HG03097 (cell line): ENCODE data around the gene EOLA2.
"Not testable (repeated sequence)": the region's sequence is repeated elsewhere in the genome, so short reads cannot be mapped to it uniquely, and the experiment has no call there.

Experiments used
- ATAC-seq: cut with Tn5 transposase; IDR thresholded peaks from one replicate; pipeline ENCODE4 v1.9.1; 2021; ENCODE audit not compliant: unreplicated experiment, low FRiP score

The EOLA2 gene

DNA sequence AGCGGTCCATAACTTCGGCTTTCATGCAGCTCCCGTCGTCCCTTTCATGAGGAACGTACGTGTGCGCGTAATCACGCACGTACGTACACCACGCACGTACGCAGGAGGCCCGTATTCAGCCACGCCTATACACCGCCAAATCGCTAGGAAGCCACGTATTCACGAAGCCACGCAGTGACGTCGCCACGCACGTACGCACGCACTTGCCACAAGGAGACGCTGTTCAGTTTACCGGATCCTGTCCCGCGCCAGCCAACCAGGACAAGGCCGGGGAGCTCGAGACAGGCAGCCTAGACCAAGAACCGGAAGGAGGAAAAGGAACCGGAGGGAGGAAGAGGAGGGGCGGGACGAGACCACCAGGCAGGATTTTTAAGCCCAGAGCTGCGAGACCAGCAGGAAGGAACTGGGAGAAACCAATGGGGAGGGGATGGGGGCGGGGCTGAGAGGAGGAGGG, at the start of gene EOLA2:
TSS of gene EOLA2 (minus strand) at position 65 of the 454 bp plus-strand sequence. CDS start 4,617 bp downstream, outside the sequence.
- peak; percentile 68 for ATAC-seq

DNA sequence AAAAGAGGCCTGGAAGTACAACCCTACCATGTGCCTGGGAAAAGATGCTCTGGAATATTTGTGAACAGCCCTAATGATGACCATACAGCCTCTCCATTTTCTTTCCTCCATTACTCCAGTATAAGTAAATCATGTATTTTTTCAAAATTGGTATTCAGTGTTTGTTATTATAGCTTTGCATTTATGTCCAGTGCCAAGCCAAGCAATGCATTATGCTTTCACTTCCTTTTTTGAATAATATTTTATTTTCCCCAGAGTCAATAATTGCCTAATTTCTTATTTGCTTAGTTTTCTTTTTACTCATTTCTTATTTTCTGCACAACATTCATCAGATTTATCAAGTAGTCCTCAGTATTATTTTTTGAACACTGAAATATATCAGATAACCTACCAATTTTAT, 49.3 kb upstream of the EOLA2 start:
- ATAC-seq: peak; percentile 69

DNA sequence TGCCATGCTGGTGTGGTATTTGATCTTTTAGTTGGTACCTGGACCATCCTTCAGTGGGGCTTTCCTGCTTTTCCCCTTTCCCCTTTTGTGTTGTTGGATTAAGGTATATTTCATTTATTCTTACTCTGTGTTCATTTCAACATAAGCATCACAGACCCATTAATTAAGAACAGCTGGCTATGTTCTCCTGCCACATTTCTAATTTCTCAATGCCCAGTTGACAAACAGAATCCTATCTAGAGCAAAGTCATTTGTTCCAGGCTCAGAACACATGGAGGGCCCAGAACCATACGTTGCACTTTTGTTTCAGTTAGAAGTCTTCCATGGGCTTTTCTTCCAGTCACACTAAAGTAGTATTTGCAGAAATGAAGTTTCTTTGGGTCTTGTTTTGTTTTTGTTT, 46.1 kb upstream of the EOLA2 start:
- ATAC-seq: no peak

DNA sequence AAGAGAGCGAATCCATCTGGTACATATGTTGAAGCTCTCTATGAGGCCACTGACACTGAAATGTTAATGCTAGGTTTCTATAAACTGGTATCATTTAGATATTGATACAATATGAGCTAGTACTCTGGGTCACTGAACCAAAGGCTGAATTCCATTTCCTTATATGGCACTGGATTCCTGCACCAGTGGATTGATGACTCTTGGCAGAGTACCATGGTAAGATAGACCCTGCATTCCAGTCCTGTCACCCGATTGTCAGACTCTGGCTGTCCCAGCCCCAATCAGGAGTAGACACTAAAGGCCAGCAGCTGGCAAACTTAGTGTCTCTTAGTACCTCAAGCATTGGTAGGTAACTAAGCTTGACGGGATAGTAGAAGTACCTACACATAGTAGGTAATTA, 44.0 kb upstream of the EOLA2 start:
- no peak for ATAC-seq

DNA sequence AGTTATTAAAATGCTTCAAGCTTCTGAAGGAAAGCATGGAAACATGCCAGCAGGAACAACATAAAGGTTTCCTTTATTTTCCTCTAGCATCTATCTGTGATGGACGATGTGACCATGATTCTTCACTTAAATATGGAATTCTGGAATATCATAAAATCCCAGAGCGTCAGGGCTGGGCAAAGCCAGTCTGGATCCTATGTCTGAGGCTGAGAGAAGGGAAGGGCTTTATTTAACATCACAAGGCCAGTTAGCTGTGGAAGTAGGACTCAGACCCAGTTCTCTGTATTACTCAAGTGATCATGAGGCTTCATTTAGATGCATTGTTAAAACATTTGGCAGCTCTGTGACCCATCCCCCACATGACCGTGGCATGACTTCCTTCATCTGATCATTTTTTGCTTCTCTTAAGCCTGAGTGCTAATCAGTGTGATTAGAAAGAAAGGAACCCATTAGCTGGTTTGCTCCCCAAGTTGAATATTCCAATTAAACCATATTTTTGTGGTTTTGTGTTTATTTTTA, 40.9 kb upstream of the EOLA2 start:
- no peak for ATAC-seq

DNA sequence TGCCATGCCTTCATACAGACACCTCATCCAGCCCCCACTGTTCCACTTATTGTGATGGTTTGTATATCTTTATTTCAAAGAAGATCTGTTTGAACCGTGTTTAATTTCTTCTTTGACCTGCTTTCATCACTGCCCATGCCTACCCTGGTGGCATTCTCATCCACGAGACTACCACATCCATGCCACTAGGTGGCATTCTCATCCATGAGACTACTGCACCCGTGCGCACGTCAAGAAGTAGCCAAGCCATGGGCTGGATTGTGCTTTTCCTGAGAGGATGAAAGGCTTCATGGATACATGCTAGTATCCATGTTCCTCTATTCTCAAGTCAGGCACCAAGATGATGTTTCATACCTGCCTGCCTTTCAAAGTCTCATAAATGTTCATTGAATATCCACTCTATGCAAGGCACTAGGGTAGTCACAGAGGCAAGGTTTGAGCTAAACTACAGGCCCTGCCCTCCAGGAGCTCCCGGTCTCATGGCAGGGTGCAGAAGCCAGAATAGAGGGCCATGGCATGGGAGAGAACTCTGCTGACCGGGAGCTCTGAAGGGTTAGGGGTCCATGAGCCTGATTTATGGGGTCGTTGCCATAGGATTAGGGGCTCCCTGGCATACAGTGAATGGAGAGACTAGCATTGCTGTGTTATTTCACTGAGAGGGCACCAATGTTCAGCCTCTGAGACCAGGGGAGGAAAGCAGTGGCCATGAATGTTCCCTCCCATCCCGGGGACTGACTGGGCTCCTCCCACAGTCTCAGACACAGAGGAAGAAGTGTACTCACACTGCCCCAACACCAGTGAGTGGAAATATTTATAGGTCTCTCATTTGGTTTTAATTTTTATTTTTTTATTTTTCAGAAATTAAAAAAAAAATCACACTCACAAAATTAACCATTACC, 24.8 kb upstream of the EOLA2 start:
- peak; percentile 77 for ATAC-seq

DNA sequence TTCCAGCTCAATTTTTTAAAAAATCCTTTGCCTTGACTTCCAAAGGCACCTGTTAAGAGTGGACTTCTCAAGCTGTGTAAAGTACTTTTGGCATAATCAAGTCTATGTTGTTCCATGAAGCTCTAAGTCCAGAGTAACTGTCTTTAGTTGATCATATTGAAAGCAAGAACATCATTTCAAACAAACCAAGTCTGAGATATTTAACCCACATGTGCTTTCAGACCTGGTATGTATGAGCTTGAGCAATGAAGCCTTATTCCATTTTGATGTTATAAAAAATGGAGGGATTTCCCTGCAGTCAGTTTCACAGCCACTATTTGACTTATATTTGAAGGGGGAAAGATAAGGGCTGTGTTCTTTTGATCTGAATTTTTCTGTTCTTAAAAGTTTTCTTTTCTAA, 23.7 kb upstream of the EOLA2 start:
- ATAC-seq: no peak

DNA sequence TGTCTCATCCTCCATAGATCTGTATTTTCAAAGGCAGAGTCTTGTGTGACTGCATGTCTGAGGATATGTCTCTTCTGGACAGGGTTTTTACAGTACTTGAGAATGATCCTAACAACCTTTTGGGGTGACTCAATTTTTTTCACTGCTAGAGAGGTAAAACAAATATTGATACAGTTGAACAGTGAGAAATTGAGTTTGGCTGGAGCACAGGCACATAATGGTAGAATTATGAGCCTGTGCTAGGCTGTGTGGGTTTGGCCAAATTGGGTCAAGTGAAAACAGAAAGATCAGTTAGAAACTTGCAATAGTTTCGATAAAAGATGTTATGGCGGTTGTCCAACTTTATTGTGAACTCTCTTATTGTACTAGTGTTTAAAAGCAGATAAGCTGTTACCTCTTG, 23.3 kb upstream of the EOLA2 start:
- ATAC-seq: no peak

DNA sequence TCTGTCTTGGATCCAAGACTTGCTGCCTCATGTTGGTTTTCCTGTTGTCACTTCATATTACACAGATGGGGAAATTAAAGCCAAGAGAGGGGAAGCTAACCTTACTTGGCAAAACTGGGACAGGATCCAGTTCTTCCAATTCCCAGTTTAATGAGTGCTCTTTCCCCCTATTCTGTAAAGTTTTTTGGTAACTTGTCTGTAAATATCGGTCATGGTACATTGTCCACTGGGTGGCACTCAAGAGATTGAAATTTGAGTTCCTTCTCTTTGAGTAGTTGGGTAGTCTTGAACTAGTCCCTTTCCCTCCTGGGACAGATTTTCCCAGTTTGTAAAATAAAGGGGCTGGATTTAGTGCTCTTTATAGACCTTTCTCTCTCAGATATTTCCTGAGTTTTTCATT, 12.4 kb upstream of the EOLA2 start:
- no peak for ATAC-seq

DNA sequence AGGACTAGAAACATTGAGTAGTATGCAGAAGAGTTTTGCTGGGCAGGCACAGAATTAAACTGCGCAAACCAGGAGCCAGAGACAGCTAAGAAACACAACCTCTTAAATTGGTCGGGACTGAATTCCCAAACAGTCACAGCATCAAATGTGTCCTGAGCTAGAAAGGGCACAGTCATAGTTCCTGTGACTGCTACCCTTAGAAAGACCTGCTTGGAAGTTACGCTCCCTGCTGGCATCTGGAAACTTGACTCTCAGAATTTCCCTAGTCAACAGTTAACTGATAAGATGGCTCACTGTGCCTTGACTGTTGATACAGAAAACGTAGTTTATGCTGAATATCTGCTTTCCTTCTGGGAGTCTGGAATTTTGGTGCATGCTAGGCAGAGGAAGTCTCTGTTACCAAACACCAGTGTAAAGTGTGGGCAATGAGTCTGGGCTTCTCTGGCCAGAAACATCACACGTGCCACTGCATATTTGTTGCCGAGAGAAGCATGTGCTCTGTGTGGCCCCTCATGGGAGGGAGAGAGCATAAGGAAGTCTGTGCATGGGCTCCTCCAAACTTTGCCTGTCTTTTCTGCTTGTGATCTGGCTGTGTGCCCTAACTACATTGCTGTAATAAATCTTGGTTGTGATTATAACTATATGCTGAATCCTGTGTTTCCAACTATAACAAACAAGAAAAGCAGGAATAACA, 11.6 kb upstream of the EOLA2 start:
- ATAC-seq: no peak

DNA sequence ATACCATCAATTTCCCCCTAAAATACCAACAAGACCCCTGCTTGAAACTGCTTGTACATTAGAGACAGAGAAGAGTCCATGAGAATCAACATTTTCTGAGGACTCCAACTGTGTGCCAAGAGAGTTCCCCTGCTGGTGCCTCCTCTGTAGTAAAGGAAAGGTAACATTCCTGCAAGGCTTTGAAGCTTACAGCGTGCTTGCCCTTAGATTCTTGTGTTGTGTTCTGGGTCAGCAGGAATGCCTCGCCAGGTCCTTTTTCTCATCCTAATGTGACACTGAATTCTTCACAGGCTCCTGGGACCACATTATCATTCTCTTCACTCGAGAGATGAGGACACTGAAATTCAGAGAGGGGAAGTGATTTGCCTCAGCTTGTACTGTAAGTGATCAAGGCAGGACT, 9.7 kb upstream of the EOLA2 start:
- no peak for ATAC-seq

DNA sequence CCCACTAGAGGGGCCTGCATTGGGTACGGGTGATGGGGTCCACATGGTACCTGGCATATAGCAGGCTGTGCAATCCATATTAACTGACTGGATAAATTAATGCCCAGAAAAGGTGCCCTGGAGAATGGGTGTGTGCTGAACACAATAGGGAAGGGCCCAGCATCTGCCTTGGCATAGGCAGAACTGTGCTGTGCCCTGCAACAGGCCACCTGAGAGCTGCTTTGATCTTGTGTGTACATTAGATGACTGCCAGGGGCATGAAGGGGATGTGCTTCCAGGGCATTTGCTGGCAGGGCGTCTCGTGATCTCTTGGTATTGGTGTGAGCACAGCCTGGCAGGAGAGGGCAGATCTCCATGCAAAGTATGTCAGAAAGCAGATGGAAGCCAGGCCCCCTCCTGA, 8.6 kb upstream of the EOLA2 start:
- not testable (repeated sequence) for ATAC-seq

DNA sequence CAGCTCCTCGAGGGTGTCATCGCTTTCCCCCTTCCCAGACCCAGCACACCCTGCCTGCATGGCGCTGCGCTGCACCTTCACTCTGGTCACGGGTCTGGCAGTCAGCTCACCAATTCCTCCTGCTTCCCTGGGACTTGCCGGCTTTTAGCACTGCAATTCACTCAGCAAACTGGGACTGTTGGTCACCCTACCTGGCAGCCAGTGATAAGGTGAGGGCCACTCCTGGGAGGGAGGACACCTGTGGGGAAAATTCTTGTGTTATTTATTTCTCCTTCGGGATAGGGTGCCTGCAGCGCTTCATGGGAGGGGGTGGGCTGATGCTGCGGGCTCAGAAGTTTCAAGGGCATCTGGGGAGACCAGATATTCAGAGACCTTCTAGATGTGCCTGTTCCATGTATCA, 7.5 kb upstream of the EOLA2 start:
- ATAC-seq: not testable (repeated sequence)

DNA sequence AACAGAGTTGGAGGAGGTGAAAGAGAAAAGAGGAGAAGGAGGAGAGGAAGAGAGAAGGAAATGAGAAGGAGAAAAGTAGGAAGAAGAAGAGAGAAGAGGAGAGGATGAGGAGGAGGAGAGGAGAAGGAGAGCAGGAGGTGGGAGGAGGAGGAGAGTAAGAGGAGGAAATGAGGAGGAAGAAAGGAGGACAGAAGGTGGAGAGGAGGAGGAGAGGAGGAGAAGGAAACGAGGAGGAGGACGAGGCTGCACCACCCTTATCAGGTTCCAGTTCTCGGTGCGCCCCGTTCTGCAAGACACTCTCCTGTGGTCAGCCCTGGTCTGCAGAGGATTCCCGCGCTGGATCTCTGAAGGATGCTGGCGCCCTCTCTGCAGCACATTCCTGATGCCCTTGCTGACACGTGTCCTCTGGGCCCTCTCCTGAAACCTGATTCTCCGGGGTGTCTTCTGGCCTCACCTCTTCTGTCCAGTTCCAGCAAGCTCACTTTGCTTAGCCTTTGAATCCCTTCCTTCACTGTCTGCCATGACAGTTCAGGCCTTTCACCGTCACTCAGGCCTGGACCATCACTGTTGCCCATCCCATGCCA, 6.9 kb upstream of the EOLA2 start:
- ATAC-seq: not testable (repeated sequence)

DNA sequence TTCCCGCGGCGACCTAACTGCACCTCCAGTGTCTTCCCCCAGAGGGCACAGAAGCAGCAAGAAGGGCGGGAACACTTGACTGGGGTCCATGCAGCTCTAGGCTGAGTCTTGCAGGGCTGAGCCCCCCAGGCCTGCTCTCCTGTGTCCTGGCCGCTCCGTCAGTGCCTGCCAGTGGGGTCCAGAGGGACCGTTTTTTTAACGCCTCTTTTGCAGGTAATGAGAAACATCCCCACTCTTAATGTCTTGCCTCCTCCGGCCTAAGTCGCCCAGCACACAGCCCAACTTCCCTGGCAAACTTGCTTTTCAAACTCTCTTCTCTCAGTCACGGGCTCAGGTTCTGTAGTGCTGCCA, 2.4 kb upstream of the EOLA2 start:
- ATAC-seq: not testable (repeated sequence)

DNA sequence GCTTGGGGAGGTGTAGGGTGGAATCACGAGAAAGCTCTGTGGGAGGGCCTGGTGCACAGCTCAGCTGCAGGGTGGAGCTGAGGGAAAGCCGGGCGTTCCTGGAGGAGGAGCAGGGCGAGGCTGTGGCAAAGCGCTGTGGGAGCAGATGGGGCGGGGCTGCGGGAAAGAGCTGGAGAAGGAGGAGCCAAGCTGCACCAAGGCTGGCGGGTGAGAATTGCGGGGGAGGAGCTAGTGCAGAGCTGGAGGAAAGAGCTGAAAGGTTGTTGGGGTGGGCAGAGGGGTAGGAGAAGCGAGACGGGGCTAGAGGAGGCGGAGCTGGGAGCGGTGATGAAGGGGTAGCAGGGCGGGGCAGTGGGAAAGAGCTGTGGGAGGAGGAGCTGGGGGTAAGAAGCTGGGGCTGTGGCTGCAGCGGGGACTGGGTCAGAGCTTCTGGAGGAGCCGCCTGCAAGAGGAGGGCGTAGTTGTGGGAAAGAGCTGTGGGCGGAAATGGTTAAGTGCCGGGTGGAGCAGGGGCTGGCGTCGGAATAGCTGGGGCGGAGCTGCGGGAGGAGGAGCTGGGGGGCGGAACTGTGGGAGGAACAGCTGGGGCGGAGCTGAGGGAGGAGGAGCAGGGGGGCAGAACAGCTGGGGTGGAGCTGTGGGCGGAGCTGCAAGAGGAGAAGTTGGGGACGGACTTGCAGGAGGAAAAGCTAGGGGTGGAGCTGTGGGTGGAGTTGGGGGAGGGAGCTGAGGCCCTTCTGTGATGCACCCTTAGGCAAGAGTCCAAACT, 1.8 kb upstream of the EOLA2 start:
- ATAC-seq: peak; percentile 42

DNA sequence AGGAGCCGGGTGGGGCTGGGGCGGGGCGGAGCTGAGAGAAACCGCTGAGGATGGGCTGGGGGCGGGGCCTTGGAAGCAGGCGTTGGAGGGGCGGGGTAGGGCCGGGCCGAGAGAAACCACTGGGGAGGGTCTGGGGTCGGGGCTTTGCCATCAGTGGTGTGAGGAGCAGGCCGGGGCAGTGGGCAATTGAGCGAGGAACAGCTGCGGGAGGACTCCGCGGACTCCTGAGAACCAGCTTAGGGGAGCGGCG, 1.3 kb upstream of the EOLA2 start:
- no peak for ATAC-seq

DNA sequence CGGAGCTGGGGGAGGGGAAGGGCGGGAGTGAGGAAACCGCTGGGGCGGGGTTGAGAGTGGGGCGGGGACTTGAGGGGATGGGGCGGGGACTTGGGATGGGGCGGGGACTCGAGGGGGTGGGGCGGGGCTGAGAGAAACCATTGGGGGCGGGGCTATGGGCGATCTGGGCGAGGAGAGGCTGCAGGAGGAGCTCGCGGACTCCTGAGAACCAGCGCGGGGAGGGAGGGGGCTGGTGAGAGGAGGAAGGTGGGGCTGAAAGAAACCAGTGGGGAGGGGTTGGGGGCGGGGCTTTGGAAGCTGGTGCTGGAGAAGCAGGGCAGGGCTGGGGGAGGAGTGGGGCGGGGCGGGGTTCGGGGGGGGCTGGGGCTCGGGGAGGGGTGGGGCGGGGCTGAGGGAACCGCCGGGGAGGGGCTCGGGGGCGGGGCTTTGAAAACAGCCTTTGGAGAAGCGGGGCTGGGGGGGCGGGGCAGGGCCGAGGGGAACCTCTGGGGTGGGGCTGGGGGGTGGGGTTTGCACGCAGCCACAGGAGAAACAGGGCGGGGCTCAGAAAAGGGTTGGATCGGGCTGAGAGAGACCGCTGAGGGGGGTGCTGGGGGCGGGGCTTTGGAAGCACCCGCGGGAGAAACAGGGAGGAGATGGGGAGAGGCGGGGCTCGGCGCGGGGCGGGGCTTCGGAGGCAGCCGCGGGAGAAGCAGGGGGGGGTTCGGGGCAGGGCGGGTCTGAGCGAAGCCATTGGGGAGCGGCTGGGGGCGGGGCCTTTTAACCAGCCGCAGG, 777 bp upstream of the EOLA2 start:
- ATAC-seq: no peak

DNA sequence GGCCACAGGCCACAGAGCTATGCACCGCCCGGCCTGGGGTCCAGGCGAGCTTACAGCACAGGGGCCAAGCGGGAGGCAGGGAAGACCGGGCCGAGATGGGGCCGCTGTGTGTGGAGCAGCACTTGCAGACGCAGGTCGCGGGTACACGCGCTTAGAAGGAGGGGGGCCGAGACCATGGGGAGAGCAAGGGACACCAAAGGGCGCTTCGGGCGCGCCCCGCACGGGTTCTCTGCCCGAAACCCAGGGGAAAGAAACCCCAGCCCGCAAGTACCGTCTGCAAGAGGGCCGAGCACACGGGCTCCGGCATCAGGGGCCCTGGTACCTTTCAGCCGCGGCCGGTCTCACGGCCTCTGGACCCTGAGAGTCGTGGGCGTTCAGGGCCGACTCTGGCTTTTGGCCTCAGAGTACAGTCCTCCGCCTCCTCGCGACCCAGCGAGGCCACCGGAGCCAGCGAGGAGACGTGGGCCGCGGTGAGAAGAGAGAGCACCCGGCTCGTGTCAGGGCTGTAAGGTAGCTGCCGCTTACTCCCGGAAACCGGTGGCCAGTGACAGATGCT, 342 bp downstream of the EOLA2 start:
- ATAC-seq: no peak

DNA sequence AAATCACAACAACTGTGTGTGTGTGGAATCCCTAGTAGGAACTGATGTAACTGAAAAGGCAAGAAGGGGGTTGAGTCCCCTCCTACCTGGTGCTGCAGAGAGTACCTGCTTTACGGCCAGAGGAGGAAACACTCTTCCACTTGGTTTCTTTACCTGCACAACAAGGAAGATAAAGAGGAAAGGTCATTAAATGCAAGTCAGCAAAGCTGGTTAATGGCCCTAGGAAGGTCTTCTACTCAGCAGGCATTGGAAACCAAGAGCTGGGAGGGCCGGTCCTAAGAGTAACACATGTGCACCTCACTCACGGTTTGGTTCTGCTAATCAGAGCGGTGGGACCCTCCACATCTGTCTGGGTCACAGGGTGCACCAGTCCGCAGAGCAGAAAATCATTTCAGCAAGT, 963 bp downstream of the EOLA2 start:
- ATAC-seq: not testable (repeated sequence)
